ENCODE data around the gene CRYAA.

- TF ChIP-seq, protein P1, sequence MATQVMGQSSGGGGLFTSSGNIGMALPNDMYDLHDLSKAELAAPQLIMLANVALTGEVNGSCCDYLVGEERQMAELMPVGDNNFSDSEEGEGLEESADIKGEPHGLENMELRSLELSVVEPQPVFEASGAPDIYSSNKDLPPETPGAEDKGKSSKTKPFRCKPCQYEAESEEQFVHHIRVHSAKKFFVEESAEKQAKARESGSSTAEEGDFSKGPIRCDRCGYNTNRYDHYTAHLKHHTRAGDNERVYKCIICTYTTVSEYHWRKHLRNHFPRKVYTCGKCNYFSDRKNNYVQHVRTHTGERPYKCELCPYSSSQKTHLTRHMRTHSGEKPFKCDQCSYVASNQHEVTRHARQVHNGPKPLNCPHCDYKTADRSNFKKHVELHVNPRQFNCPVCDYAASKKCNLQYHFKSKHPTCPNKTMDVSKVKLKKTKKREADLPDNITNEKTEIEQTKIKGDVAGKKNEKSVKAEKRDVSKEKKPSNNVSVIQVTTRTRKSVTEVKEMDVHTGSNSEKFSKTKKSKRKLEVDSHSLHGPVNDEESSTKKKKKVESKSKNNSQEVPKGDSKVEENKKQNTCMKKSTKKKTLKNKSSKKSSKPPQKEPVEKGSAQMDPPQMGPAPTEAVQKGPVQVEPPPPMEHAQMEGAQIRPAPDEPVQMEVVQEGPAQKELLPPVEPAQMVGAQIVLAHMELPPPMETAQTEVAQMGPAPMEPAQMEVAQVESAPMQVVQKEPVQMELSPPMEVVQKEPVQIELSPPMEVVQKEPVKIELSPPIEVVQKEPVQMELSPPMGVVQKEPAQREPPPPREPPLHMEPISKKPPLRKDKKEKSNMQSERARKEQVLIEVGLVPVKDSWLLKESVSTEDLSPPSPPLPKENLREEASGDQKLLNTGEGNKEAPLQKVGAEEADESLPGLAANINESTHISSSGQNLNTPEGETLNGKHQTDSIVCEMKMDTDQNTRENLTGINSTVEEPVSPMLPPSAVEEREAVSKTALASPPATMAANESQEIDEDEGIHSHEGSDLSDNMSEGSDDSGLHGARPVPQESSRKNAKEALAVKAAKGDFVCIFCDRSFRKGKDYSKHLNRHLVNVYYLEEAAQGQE (IDR thresholded peaks at IDR 0.05; ENCODE audit: borderline replicate concordance), result no peak
- TF ChIP-seq, protein P2, sequence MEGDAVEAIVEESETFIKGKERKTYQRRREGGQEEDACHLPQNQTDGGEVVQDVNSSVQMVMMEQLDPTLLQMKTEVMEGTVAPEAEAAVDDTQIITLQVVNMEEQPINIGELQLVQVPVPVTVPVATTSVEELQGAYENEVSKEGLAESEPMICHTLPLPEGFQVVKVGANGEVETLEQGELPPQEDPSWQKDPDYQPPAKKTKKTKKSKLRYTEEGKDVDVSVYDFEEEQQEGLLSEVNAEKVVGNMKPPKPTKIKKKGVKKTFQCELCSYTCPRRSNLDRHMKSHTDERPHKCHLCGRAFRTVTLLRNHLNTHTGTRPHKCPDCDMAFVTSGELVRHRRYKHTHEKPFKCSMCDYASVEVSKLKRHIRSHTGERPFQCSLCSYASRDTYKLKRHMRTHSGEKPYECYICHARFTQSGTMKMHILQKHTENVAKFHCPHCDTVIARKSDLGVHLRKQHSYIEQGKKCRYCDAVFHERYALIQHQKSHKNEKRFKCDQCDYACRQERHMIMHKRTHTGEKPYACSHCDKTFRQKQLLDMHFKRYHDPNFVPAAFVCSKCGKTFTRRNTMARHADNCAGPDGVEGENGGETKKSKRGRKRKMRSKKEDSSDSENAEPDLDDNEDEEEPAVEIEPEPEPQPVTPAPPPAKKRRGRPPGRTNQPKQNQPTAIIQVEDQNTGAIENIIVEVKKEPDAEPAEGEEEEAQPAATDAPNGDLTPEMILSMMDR (IDR thresholded peaks at IDR 0.05; ENCODE audit: poor library complexity, severe bottlenecking), result no peak
- no peak for TF ChIP-seq MXI1 (conservative IDR thresholded peaks at IDR 0.05; ENCODE audit: poor library complexity, severe bottlenecking)
- no peak for TF ChIP-seq TAF1 (IDR thresholded peaks at IDR 0.05; ENCODE audit: low read depth)
- no peak for TF ChIP-seq EP300 (conservative IDR thresholded peaks at IDR 0.05; ENCODE audit: poor library complexity, severe bottlenecking)
Observed at GRCh38 chr21:43188181-43188580, 19.4 kb downstream of the CRYAA start.

Measured in neural cell (in vitro differentiated cells).